DOHH2 (cell line): ENCODE measurements around the gene PTPRH.

ENCODE experiments used
- H3F3A ChIP-seq: fragments of 200-600 bp; sonication (generic), shearing (Covaris generic); 2 replicates; pipeline ENCODE4 v1.6.0; 2016; ENCODE audit warnings: antibody characterized with exemption, mild to moderate bottlenecking; ENCODE audit not compliant: control insufficient read depth, insufficient read depth
- H3K27ac ChIP-seq: fragments of 200-600 bp; sonication (generic); 2 replicates; pipeline ENCODE4 v1.5.1; 2014; ENCODE audit warnings: low read depth, mild to moderate bottlenecking, low read length, moderate library complexity
- H3K27me3 ChIP-seq: fragments of 200-600 bp; sonication (generic); 2 replicates; pipeline ENCODE4 v1.6.1; 2014; ENCODE audit warnings: mild to moderate bottlenecking, low read length, mixed read lengths; ENCODE audit not compliant: control insufficient read depth
- H3K36me3 ChIP-seq: fragments of 200-600 bp; sonication (generic); 2 replicates; pipeline ENCODE4 v1.6.1; 2014; ENCODE audit warnings: mild to moderate bottlenecking, low read length, moderate library complexity, mixed read lengths; ENCODE audit not compliant: control insufficient read depth
- H3K4me1 ChIP-seq: fragments of 200-600 bp; sonication (generic); 2 replicates; pipeline ENCODE4 v1.6.1; 2014; ENCODE audit warnings: mild to moderate bottlenecking, low read length, mixed read lengths; ENCODE audit not compliant: control insufficient read depth
- H3K4me2 ChIP-seq: fragments of 200-600 bp; sonication (generic); 2 replicates; pipeline ENCODE4 v1.6.0; 2014; ENCODE audit warnings: mild to moderate bottlenecking, low read length, moderate library complexity
- H3K4me3 ChIP-seq: fragments of 200-600 bp; sonication (generic); 2 replicates; pipeline ENCODE4 v1.5.1; 2014; ENCODE audit warnings: mild to moderate bottlenecking, low read length, mixed read lengths
- H3K79me2 ChIP-seq: fragments of 200-600 bp; sonication (generic); 2 replicates; pipeline ENCODE4 v1.6.1; 2014; ENCODE audit warnings: mild to moderate bottlenecking, low read length, mixed read lengths; ENCODE audit not compliant: control insufficient read depth
- H3K9me2 ChIP-seq: fragments of 200-600 bp; sonication (generic); replicated peaks from 2 replicates; pipeline ENCODE4 v1.6.1; 2014; ENCODE audit warnings: mild to moderate bottlenecking, low read length, mixed read lengths; ENCODE audit not compliant: control insufficient read depth
- H3K9me3 ChIP-seq: fragments of 200-600 bp; sonication (generic); 2 replicates; pipeline ENCODE4 v1.6.1; 2014; ENCODE audit warnings: antibody characterized with exemption, low read length, mixed read lengths; ENCODE audit not compliant: control insufficient read depth, insufficient read depth
- H4K20me1 ChIP-seq: fragments of 200-600 bp; sonication (generic); 2 replicates; pipeline ENCODE4 v1.6.0; 2014; ENCODE audit warnings: low read depth, mild to moderate bottlenecking, antibody characterized with exemption, low read length, moderate library complexity; ENCODE audit not compliant: control insufficient read depth, insufficient read depth
- EZH2phosphoT487 ChIP-seq: fragments of 200-600 bp; sonication (generic); IDR thresholded peaks from 2 replicates; pipeline ENCODE4 v1.6.1; 2017; ENCODE audit warnings: borderline replicate concordance, mild to moderate bottlenecking, antibody characterized with exemption, low read length, moderate library complexity, mixed read lengths
- TF ChIP-seq, protein P1 (sequence below): fragments of 200-600 bp; sonication (generic); IDR thresholded peaks from one replicate; pipeline ENCODE4 v1.5.1; 2014; ENCODE audit warnings: antibody characterized with exemption, mild to moderate bottlenecking, low read depth, low read length; ENCODE audit not compliant: poor library complexity, severe bottlenecking

The PTPRH gene

DNA sequence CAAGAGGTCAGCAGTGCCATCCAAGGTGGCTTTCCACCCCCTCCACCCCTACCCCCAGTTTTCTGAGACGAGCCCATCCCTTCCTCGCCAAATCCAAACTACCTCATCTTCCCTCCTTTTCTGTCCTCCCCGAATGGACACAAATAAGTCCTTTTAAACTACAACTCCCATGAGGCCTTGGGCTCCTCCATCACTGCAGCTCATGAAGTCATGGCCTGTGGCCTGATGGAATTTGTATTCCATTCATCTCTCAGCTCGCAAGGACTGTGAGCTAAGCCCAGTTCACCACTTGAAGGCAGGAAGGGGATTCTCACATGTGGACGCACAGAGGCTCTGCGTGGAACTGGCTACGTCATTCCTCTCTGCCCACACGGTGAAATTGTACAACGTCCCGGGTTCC, 12.5 kb downstream of the PTPRH start:
- no peak overlapping the region for H3K27ac ChIP-seq
- no peak overlapping the region for H3K4me2 ChIP-seq
- H4K20me1 ChIP-seq, result no peaks in the 10 kb centered on the region
- no peaks in the 10 kb centered on the region for H3K79me2 ChIP-seq
- no peaks in the 10 kb centered on the region for H3K4me1 ChIP-seq
- TF ChIP-seq, protein P1, sequence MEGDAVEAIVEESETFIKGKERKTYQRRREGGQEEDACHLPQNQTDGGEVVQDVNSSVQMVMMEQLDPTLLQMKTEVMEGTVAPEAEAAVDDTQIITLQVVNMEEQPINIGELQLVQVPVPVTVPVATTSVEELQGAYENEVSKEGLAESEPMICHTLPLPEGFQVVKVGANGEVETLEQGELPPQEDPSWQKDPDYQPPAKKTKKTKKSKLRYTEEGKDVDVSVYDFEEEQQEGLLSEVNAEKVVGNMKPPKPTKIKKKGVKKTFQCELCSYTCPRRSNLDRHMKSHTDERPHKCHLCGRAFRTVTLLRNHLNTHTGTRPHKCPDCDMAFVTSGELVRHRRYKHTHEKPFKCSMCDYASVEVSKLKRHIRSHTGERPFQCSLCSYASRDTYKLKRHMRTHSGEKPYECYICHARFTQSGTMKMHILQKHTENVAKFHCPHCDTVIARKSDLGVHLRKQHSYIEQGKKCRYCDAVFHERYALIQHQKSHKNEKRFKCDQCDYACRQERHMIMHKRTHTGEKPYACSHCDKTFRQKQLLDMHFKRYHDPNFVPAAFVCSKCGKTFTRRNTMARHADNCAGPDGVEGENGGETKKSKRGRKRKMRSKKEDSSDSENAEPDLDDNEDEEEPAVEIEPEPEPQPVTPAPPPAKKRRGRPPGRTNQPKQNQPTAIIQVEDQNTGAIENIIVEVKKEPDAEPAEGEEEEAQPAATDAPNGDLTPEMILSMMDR, result no peak
- TF ChIP-seq EZH2phosphoT487, result no peak
- H3K9me2 ChIP-seq, result no peaks in the 10 kb centered on the region
- no peaks in the 10 kb centered on the region; the same call in 1 of the 2 replicates for H3K27me3 ChIP-seq
- H3K4me3 ChIP-seq, result no peak overlapping the region
- no peaks in the 10 kb centered on the region for H3K9me3 ChIP-seq
- no peaks in the 10 kb centered on the region for H3K36me3 ChIP-seq
- H3F3A ChIP-seq, result no peaks in the 10 kb centered on the region

DNA sequence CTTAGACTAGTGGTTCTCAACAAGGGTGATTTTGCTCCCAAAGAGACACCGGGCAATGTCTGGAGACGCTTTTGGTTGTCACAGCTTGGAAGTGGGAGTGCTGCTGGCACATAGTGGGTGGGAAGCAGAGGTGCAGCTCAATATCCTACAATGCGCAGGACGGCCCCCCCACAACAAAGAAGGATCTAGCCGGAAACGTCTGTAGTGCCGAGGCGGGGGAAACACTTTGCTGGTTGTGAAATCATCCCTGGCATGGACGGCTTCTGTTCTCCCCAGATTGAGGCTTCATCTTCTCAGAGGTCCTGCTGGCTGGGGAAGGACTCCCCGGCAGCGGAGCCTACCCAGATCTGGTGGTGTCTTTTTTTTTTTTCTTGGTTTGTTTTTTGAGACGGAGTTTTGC, 15.8 kb downstream of the PTPRH start:
- Histone ChIP-seq H3K36me3 (no peaks in the 10 kb centered on the region), H3K9me3 (no peaks in the 10 kb centered on the region), H3K4me2 (no peak overlapping the region), H3K27me3 (no peaks in the 10 kb centered on the region; the same call in 1 of the 2 replicates), H3K79me2 (no peaks in the 10 kb centered on the region), H3K9me2 (no peaks in the 10 kb centered on the region), H4K20me1 (no peaks in the 10 kb centered on the region), H3K4me1 (no peaks in the 10 kb centered on the region), H3F3A (no peaks in the 10 kb centered on the region), H3K27ac (no peak overlapping the region), H3K4me3 (no peak overlapping the region)
- TF ChIP-seq, protein P1, result no peak
- TF ChIP-seq EZH2phosphoT487, result no peak

DNA sequence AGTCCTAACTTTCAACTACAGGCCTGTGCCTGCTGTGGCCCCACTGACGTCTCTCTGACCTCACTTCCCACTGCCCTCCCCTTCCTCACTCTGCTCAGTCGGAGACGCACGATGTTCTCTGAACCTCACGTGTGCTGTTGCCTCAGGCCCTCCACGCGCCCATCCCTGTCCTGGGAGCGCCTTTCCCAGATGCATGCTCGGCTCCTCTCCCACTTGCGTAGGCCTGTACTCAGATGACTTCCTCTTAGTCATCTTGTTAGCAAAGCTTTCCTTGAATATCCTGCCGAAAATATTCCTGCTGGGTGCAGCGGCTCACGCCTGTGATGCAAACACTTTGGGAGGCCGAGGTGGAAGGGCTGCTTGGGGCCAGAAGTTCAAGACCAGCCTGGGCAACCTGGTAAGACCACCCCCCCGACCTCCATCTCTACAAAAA, 19.9 kb downstream of the PTPRH start:
- H3K4me2 ChIP-seq, result no peak overlapping the region
- TF ChIP-seq, protein P1, result no peak
- TF ChIP-seq EZH2phosphoT487, result no peak
- H3K27me3 ChIP-seq, result no peaks in the 10 kb centered on the region; the same call in 1 of the 2 replicates
- H4K20me1 ChIP-seq, result no peaks in the 10 kb centered on the region
- no peaks in the 10 kb centered on the region for H3K9me3 ChIP-seq
- H3K4me3 ChIP-seq, result no peak overlapping the region
- no peaks in the 10 kb centered on the region for H3K79me2 ChIP-seq
- H3K36me3 ChIP-seq, result no peaks in the 10 kb centered on the region
- H3K4me1 ChIP-seq, result no peaks in the 10 kb centered on the region
- H3F3A ChIP-seq, result no peaks in the 10 kb centered on the region
- no peak overlapping the region for H3K27ac ChIP-seq
- H3K9me2 ChIP-seq, result no peaks in the 10 kb centered on the region
